GM23338 (cell line): ENCODE data around the gene WFS1. TPM values are rescaled to one million over a fixed set of nuclear protein-coding genes. Genes with fewer than 3 reads are reported as not detected.
A peak's percentile ranks its signal among the peaks of the same experiment; 100 is the strongest.

Source experiments
- ATAC-seq: fragments of 200-7000 bp; cut with Tn5 transposase; 3 replicates; pipeline ENCODE4 v1.9.1; 2020
- DNase-seq: peaks from one replicate; pipeline ENCODE4 v3.0.0-alpha.2; 2015; ENCODE audit warnings: low spot score
- H2AFZ ChIP-seq: fragments of 200-600 bp; sonication (generic); 2 replicates; pipeline ENCODE4 v1.8.0; 2016; ENCODE audit warnings: antibody characterized with exemption, mild to moderate bottlenecking, moderate library complexity
- H3F3A ChIP-seq: fragments of 200-600 bp; sonication (generic); replicated peaks from 2 replicates; pipeline ENCODE4 v1.8.0; 2017; ENCODE audit warnings: antibody characterized with exemption, mixed run types, low read depth
- H3K27ac ChIP-seq: fragments of 200-600 bp; sonication (generic); 2 replicates; pipeline ENCODE4 v1.6.1; 2016; ENCODE audit warnings: low read depth
- H3K27me3 ChIP-seq: fragments of 200-600 bp; sonication (generic); 2 replicates; pipeline ENCODE4 v1.8.0; 2016; ENCODE audit warnings: mild to moderate bottlenecking, mixed run types, moderate library complexity; ENCODE audit not compliant: insufficient read depth
- H3K36me3 ChIP-seq: fragments of 200-600 bp; sonication (generic); 2 replicates; pipeline ENCODE4 v1.8.0; 2016; ENCODE audit warnings: mild to moderate bottlenecking; ENCODE audit not compliant: insufficient read depth
- H3K4me1 ChIP-seq: fragments of 200-600 bp; sonication (generic); 2 replicates; pipeline ENCODE4 v1.8.0; 2016; ENCODE audit warnings: mild to moderate bottlenecking, moderate library complexity; ENCODE audit not compliant: insufficient read depth
- H3K4me2 ChIP-seq: fragments of 200-600 bp; sonication (generic); 2 replicates; pipeline ENCODE4 v1.7.1; 2017; ENCODE audit warnings: mixed run types
- H3K4me3 ChIP-seq: fragments of 200-600 bp; sonication (generic); 2 replicates; pipeline ENCODE4 v1.6.1; 2016; ENCODE audit warnings: mixed run types
- H3K79me2 ChIP-seq: fragments of 200-600 bp; sonication (generic); replicated peaks from 2 replicates; pipeline ENCODE4 v1.8.0; 2017; ENCODE audit warnings: mild to moderate bottlenecking; ENCODE audit not compliant: insufficient read depth
- H3K9me2 ChIP-seq: fragments of 200-600 bp; sonication (generic); 2 replicates; pipeline ENCODE4 v1.8.0; 2017; ENCODE audit not compliant: insufficient read depth
- H4K20me1 ChIP-seq: fragments of 200-600 bp; sonication (generic); replicated peaks from 2 replicates; pipeline ENCODE4 v1.8.0; 2017; ENCODE audit warnings: mild to moderate bottlenecking; ENCODE audit not compliant: insufficient read depth
- H3K27ac Mint-ChIP-seq: 2 replicates; pipeline ENCODE4 v1.8.0; 2020; ENCODE audit warnings: inconsistent platforms, mild to moderate bottlenecking, moderate library complexity, mixed read lengths
- H3K27me3 Mint-ChIP-seq: 3 replicates; pipeline ENCODE4 v1.8.0; 2022; ENCODE audit warnings: low read depth, mild to moderate bottlenecking, moderate library complexity, mixed read lengths, inconsistent platforms; ENCODE audit not compliant: insufficient read depth, poor library complexity
- H3K36me3 Mint-ChIP-seq: 3 replicates; pipeline ENCODE4 v1.8.0; 2021; ENCODE audit warnings: low read depth, mild to moderate bottlenecking, inconsistent platforms, moderate library complexity, mixed read lengths
- H3K4me1 Mint-ChIP-seq: 3 replicates; pipeline ENCODE4 v1.8.0; 2020; ENCODE audit warnings: mild to moderate bottlenecking, inconsistent platforms, mixed read lengths
- H3K4me3 Mint-ChIP-seq: 3 replicates; pipeline ENCODE4 v1.8.0; 2021; ENCODE audit warnings: moderate library complexity, mild to moderate bottlenecking, inconsistent platforms, mixed read lengths
- H3K9me3 Mint-ChIP-seq: 3 replicates; pipeline ENCODE4 v1.8.0; 2020; ENCODE audit warnings: moderate library complexity, mild to moderate bottlenecking, inconsistent platforms, mixed read lengths
- EZH2phosphoT487 ChIP-seq: fragments of 200-600 bp; sonication (generic); IDR thresholded peaks from one replicate; pipeline ENCODE4 v1.8.1; 2018; ENCODE audit warnings: antibody characterized with exemption; ENCODE audit not compliant: unreplicated experiment
- POLR2AphosphoS5 ChIP-seq: IDR thresholded peaks from 2 replicates; pipeline ENCODE4 v1.6.1; 2016; ENCODE audit warnings: antibody characterized with exemption, low read depth
- STAT1 ChIP-seq: IDR thresholded peaks from one replicate; pipeline ENCODE4 v1.6.1; 2016; ENCODE audit warnings: antibody characterized with exemption; ENCODE audit not compliant: unreplicated experiment
- ZNF114 ChIP-seq: fragments of 250-450 bp; sonication (Bioruptor Pico); IDR thresholded peaks from 2 replicates; pipeline ENCODE4 v1.5.0; 2020; ENCODE audit warnings: mild to moderate bottlenecking, moderate library complexity
- ZNF331 ChIP-seq: fragments of 250-450 bp; sonication (Bioruptor Pico); IDR thresholded peaks from 2 replicates; pipeline ENCODE4 v1.5.0; 2020; ENCODE audit warnings: low read depth, mild to moderate bottlenecking, moderate library complexity
- polyA plus RNA-seq: library from polyadenylated mRNA; unstranded; fragments of >200 nt; fragmentation: Nextera tagmentation; extraction: Ambion mirVana; gene quantifications from 2 replicates; pipeline ENCODE4 v1.2.1, GENCODE V29; 2016
- total RNA-seq: library from RNA; depleted of rRNA; stranded (reverse); fragments of >200 nt; shearing (Covaris generic); gene quantifications from 2 replicates; pipeline ENCODE4 v1.2.3, GENCODE V29; 2014
- TF ChIP-seq, protein P1 (sequence below): fragments of 250-450 bp; sonication (Bioruptor Pico); IDR thresholded peaks from 2 replicates; pipeline ENCODE4 v1.5.0; 2020; ENCODE audit warnings: mild to moderate bottlenecking, moderate library complexity
- TF ChIP-seq, protein P2 (sequence below), 2 experiments: fragments of 200-600 bp in 1 of 2; sonication (generic) in 1 of 2; conservative IDR thresholded peaks; 2 replicates each; pipeline versions ENCODE4 v1.5.1 to v1.6.1; 2016 to 2017; ENCODE audit warnings: antibody characterized with exemption in 2 of 2, low read depth in 2 of 2, mild to moderate bottlenecking in 2 of 2, moderate library complexity in 1 of 2

Gene WFS1
- total and polyA plus RNA-seq, 2 experiments from 2014 or later = 24.7 to 45.4 TPM

GRCh38 chr4:6232836-6233785 is 36.5 kb upstream of the WFS1 start:
- Mint-ChIP-seq H3K36me3 (no peaks in the 10 kb centered on the region), H3K27ac (no peak overlapping the region), H3K9me3 (no peaks in the 10 kb centered on the region), H3K4me3 (no peak overlapping the region), H3K4me1 (peaks cover 6% of the 10 kb centered on the region), H3K27me3 (peaks cover 12% of the 10 kb centered on the region)
- no peak overlapping the region for H2AFZ ChIP-seq
- no peaks in the 10 kb centered on the region for H3K9me2 ChIP-seq
- peak; percentile 59 for ATAC-seq
- H3K4me1 ChIP-seq = no peaks in the 10 kb centered on the region
- no peaks in the 10 kb centered on the region for H3K79me2 ChIP-seq
- H4K20me1 ChIP-seq = no peaks in the 10 kb centered on the region
- no peak overlapping the region for H3K4me3 ChIP-seq
- no peak overlapping the region for H3K4me2 ChIP-seq
- no peaks in the 10 kb centered on the region for H3K27me3 ChIP-seq
- no peak for TF ChIP-seq ZNF114 (CRISPR knock-in tag)
- TF ChIP-seq STAT1 = no peak
- TF ChIP-seq ZNF331 (CRISPR knock-in tag) = no peak
- no peak for TF ChIP-seq EZH2phosphoT487
- no peak for TF ChIP-seq POLR2AphosphoS5
- TF ChIP-seq, protein P1, sequence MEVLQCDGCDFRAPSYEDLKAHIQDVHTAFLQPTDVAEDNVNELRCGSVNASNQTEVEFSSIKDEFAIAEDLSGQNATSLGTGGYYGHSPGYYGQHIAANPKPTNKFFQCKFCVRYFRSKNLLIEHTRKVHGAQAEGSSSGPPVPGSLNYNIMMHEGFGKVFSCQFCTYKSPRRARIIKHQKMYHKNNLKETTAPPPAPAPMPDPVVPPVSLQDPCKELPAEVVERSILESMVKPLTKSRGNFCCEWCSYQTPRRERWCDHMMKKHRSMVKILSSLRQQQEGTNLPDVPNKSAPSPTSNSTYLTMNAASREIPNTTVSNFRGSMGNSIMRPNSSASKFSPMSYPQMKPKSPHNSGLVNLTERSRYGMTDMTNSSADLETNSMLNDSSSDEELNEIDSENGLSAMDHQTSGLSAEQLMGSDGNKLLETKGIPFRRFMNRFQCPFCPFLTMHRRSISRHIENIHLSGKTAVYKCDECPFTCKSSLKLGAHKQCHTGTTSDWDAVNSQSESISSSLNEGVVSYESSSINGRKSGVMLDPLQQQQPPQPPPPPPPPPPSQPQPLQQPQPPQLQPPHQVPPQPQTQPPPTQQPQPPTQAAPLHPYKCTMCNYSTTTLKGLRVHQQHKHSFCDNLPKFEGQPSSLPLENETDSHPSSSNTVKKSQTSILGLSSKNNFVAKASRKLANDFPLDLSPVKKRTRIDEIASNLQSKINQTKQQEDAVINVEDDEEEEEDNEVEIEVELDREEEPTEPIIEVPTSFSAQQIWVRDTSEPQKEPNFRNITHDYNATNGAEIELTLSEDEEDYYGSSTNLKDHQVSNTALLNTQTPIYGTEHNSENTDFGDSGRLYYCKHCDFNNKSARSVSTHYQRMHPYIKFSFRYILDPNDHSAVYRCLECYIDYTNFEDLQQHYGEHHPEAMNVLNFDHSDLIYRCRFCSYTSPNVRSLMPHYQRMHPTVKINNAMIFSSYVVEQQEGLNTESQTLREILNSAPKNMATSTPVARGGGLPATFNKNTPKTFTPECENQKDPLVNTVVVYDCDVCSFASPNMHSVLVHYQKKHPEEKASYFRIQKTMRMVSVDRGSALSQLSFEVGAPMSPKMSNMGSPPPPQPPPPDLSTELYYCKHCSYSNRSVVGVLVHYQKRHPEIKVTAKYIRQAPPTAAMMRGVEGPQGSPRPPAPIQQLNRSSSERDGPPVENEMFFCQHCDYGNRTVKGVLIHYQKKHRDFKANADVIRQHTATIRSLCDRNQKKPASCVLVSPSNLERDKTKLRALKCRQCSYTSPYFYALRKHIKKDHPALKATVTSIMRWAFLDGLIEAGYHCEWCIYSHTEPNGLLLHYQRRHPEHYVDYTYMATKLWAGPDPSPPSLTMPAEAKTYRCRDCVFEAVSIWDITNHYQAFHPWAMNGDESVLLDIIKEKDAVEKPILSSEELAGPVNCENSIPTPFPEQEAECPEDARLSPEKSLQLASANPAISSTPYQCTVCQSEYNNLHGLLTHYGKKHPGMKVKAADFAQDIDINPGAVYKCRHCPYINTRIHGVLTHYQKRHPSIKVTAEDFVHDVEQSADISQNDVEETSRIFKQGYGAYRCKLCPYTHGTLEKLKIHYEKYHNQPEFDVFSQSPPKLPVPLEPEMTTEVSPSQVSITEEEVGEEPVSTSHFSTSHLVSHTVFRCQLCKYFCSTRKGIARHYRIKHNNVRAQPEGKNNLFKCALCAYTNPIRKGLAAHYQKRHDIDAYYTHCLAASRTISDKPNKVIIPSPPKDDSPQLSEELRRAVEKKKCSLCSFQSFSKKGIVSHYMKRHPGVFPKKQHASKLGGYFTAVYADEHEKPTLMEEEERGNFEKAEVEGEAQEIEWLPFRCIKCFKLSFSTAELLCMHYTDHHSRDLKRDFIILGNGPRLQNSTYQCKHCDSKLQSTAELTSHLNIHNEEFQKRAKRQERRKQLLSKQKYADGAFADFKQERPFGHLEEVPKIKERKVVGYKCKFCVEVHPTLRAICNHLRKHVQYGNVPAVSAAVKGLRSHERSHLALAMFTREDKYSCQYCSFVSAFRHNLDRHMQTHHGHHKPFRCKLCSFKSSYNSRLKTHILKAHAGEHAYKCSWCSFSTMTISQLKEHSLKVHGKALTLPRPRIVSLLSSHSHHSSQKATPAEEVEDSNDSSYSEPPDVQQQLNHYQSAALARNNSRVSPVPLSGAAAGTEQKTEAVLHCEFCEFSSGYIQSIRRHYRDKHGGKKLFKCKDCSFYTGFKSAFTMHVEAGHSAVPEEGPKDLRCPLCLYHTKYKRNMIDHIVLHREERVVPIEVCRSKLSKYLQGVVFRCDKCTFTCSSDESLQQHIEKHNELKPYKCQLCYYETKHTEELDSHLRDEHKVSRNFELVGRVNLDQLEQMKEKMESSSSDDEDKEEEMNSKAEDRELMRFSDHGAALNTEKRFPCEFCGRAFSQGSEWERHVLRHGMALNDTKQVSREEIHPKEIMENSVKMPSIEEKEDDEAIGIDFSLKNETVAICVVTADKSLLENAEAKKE (CRISPR knock-in tag) = no peak
- TF ChIP-seq, protein P2, sequence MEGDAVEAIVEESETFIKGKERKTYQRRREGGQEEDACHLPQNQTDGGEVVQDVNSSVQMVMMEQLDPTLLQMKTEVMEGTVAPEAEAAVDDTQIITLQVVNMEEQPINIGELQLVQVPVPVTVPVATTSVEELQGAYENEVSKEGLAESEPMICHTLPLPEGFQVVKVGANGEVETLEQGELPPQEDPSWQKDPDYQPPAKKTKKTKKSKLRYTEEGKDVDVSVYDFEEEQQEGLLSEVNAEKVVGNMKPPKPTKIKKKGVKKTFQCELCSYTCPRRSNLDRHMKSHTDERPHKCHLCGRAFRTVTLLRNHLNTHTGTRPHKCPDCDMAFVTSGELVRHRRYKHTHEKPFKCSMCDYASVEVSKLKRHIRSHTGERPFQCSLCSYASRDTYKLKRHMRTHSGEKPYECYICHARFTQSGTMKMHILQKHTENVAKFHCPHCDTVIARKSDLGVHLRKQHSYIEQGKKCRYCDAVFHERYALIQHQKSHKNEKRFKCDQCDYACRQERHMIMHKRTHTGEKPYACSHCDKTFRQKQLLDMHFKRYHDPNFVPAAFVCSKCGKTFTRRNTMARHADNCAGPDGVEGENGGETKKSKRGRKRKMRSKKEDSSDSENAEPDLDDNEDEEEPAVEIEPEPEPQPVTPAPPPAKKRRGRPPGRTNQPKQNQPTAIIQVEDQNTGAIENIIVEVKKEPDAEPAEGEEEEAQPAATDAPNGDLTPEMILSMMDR (conservative IDR thresholded peaks at IDR 0.05; ENCODE audit: low read depth in 2 of 2) = no peak
- H3F3A ChIP-seq = no peaks in the 10 kb centered on the region
- no peaks in the 10 kb centered on the region for H3K36me3 ChIP-seq
- peak; percentile 29 for DNase-seq
- H3K27ac ChIP-seq = no peak overlapping the region
